ENCODE data around the gene PSAPL1.

DNA sequence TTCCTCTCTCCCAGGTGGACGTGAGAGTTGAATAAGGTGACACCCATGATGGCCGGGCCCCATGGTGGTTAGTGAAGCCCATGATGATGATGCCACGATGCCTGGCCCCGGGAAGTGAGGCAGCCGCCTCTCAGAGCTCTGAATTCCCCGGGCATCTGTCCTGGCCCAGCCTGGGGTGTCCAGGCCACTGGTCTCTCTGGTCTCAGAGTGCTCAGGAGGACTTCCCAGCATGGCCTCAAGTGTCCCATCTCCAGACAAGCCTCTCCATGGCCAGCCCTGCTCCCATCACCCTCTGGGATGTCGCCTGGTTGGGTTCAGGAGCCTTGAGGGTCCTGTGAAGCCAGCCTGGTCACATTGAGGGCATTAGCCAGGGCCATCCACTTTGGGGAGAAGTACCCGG is 24.7 kb upstream of the PSAPL1 start:
- TF ChIP-seq, protein P1, sequence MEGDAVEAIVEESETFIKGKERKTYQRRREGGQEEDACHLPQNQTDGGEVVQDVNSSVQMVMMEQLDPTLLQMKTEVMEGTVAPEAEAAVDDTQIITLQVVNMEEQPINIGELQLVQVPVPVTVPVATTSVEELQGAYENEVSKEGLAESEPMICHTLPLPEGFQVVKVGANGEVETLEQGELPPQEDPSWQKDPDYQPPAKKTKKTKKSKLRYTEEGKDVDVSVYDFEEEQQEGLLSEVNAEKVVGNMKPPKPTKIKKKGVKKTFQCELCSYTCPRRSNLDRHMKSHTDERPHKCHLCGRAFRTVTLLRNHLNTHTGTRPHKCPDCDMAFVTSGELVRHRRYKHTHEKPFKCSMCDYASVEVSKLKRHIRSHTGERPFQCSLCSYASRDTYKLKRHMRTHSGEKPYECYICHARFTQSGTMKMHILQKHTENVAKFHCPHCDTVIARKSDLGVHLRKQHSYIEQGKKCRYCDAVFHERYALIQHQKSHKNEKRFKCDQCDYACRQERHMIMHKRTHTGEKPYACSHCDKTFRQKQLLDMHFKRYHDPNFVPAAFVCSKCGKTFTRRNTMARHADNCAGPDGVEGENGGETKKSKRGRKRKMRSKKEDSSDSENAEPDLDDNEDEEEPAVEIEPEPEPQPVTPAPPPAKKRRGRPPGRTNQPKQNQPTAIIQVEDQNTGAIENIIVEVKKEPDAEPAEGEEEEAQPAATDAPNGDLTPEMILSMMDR (IDR thresholded peaks at IDR 0.05): no peak
- TF ChIP-seq EP300 (IDR thresholded peaks at IDR 0.05): no peak
